Ishikawa (cell line): ENCODE results near the gene RASGEF1C.

Source experiments
- CEBPB ChIP-seq: IDR thresholded peaks from 2 replicates; pipeline ENCODE4 v1.6.1; 2012
- TAF1 ChIP-seq: IDR thresholded peaks from 2 replicates; pipeline ENCODE4 v1.6.1; 2012; ENCODE audit warnings: low read depth, mild to moderate bottlenecking
- TCF12 ChIP-seq: IDR thresholded peaks from 2 replicates; pipeline ENCODE4 v1.6.1; 2012; ENCODE audit warnings: low read depth
- TEAD4 ChIP-seq: IDR thresholded peaks from 2 replicates; pipeline ENCODE4 v1.6.1; 2012
- YY1 ChIP-seq: IDR thresholded peaks from 2 replicates; pipeline ENCODE4 v1.6.1; 2012; ENCODE audit warnings: low read depth
- TF ChIP-seq, protein P1 (sequence below): IDR thresholded peaks from 2 replicates; pipeline ENCODE4 v1.6.1; 2012; ENCODE audit warnings: low read depth, mild to moderate bottlenecking
- TF ChIP-seq, protein P2 (sequence below): IDR thresholded peaks from 2 replicates; pipeline ENCODE4 v1.6.1; 2012
- TF ChIP-seq, protein P3 (sequence below): IDR thresholded peaks from 2 replicates; pipeline ENCODE4 v1.6.1; 2012

DNA sequence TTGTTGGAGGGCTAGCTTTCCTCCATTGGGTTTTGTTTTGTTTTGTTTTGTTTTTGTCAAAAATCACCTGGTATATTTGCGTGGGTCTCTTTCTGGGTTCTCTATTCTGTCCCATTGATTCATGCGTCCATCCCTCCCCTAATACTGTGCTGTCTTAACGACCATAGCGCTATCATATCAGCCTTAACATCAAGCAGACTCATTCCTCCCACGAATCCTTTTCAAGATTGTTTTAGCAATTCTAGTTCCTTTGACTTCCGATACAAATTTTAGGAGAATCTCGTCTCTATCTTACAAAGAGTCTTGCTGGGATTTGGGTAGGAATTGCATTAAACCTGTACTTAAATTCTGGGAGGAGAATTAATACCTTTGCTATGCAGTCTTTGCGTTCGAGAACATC, 106.4 kb downstream of the RASGEF1C start:
- no peak for TF ChIP-seq TAF1
- no peak for TF ChIP-seq CEBPB
- TF ChIP-seq, protein P1, sequence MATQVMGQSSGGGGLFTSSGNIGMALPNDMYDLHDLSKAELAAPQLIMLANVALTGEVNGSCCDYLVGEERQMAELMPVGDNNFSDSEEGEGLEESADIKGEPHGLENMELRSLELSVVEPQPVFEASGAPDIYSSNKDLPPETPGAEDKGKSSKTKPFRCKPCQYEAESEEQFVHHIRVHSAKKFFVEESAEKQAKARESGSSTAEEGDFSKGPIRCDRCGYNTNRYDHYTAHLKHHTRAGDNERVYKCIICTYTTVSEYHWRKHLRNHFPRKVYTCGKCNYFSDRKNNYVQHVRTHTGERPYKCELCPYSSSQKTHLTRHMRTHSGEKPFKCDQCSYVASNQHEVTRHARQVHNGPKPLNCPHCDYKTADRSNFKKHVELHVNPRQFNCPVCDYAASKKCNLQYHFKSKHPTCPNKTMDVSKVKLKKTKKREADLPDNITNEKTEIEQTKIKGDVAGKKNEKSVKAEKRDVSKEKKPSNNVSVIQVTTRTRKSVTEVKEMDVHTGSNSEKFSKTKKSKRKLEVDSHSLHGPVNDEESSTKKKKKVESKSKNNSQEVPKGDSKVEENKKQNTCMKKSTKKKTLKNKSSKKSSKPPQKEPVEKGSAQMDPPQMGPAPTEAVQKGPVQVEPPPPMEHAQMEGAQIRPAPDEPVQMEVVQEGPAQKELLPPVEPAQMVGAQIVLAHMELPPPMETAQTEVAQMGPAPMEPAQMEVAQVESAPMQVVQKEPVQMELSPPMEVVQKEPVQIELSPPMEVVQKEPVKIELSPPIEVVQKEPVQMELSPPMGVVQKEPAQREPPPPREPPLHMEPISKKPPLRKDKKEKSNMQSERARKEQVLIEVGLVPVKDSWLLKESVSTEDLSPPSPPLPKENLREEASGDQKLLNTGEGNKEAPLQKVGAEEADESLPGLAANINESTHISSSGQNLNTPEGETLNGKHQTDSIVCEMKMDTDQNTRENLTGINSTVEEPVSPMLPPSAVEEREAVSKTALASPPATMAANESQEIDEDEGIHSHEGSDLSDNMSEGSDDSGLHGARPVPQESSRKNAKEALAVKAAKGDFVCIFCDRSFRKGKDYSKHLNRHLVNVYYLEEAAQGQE: no peak
- TF ChIP-seq, protein P2, sequence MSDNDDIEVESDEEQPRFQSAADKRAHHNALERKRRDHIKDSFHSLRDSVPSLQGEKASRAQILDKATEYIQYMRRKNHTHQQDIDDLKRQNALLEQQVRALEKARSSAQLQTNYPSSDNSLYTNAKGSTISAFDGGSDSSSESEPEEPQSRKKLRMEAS: no peak
- TF ChIP-seq YY1: no peak
- no peak for TF ChIP-seq TEAD4
- TF ChIP-seq TCF12: no peak
- TF ChIP-seq, protein P3, sequence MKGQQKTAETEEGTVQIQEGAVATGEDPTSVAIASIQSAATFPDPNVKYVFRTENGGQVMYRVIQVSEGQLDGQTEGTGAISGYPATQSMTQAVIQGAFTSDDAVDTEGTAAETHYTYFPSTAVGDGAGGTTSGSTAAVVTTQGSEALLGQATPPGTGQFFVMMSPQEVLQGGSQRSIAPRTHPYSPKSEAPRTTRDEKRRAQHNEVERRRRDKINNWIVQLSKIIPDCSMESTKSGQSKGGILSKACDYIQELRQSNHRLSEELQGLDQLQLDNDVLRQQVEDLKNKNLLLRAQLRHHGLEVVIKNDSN: no peak
